Activated T-cell treated with anti-CD3 and anti-CD28 coated beads, Interleukin-2, amount 50 U/mL, for 4 hours (primary cell): Measurements from ENCODE around the gene TENM4. TPM values are rescaled to one million over a fixed set of nuclear protein-coding genes. Genes with fewer than 3 reads are reported as not detected.

ENCODE experiments used
- ATAC-seq, 2 donors: fragments of 200-7000 bp; cut with Tn5 transposase; one replicate each; pipeline ENCODE4 v1.10.0; 2021
- DNase-seq: peaks from one replicate; pipeline ENCODE4 v3.0.0-alpha.2; 2020
- H3K27me3 Mint-ChIP-seq: one replicate; pipeline ENCODE4 v1.8.0; 2021; ENCODE audit warnings: low read depth, mixed read lengths
- H3K36me3 Mint-ChIP-seq: one replicate; pipeline ENCODE4 v1.8.0; 2022; ENCODE audit warnings: mixed read lengths; ENCODE audit not compliant: insufficient read depth
- H3K4me1 Mint-ChIP-seq: one replicate; pipeline ENCODE4 v1.8.0; 2021; ENCODE audit warnings: low read depth, mixed read lengths
- H3K4me3 Mint-ChIP-seq: one replicate; pipeline ENCODE4 v1.8.0; 2021; ENCODE audit warnings: mild to moderate bottlenecking, moderate library complexity, mixed read lengths
- H3K9me3 Mint-ChIP-seq: one replicate; pipeline ENCODE4 v1.8.0; 2021; ENCODE audit warnings: mixed read lengths
- total RNA-seq, 3 donors: library from RNA; stranded (reverse); gene quantifications; one replicate each; pipeline ENCODE4 v1.2.1, GENCODE V29; 2021

The TENM4 gene
- total RNA-seq, 3 donors from 2014 or later = 0.10 to 0.30 TPM; not detected in 1

GRCh38 chr11:78759071-78759470 lies 681.8 kb downstream of the TENM4 start:
- DNase-seq (no peak), ATAC-seq (no peak)

GRCh38 chr11:78753297-78753696 lies 687.5 kb downstream of the TENM4 start:
- Mint-ChIP-seq H3K9me3 (no peaks in the 10 kb centered on the region), H3K4me1 (no peaks in the 10 kb centered on the region), H3K36me3 (no peaks in the 10 kb centered on the region), H3K27me3 (peaks cover 15% of the 10 kb centered on the region), H3K4me3 (no peak overlapping the region)
- ATAC-seq = no peak
- no peak for DNase-seq

More at GRCh38 chr11:78759071-78759470, 681.8 kb downstream of the TENM4 start:
- Mint-ChIP-seq H3K4me3 (no peak overlapping the region), H3K4me1 (no peaks in the 10 kb centered on the region), H3K36me3 (no peaks in the 10 kb centered on the region), H3K9me3 (no peaks in the 10 kb centered on the region), H3K27me3 (no peaks in the 10 kb centered on the region)

GRCh38 chr11:78752494-78752893 lies 688.3 kb downstream of the TENM4 start:
- DNase-seq (no peak), ATAC-seq (no peak)
- Mint-ChIP-seq H3K4me3 (no peak overlapping the region), H3K27me3 (peaks cover 15% of the 10 kb centered on the region), H3K36me3 (no peaks in the 10 kb centered on the region), H3K4me1 (no peaks in the 10 kb centered on the region), H3K9me3 (no peaks in the 10 kb centered on the region)

- no peaks in the 10 kb centered on the region for H3K36me3 Mint-ChIP-seq
- H3K4me1 Mint-ChIP-seq = no peaks in the 10 kb centered on the region
- DNase-seq (no peak), ATAC-seq (no peak)
- no peaks in the 10 kb centered on the region for H3K9me3 Mint-ChIP-seq
- H3K27me3 Mint-ChIP-seq = peaks cover 15% of the 10 kb centered on the region
- no peak overlapping the region for H3K4me3 Mint-ChIP-seq
Observed at GRCh38 chr11:78748918-78749690, 691.7 kb downstream of the TENM4 start.

GRCh38 chr11:78744949-78745348 lies 695.9 kb downstream of the TENM4 start:
- no peaks in the 10 kb centered on the region for H3K36me3 Mint-ChIP-seq
- ATAC-seq (no peak), DNase-seq (no peak)
- no peaks in the 10 kb centered on the region for H3K9me3 Mint-ChIP-seq
- no peaks in the 10 kb centered on the region for H3K4me1 Mint-ChIP-seq
- H3K27me3 Mint-ChIP-seq = peaks cover 5% of the 10 kb centered on the region
- no peak overlapping the region for H3K4me3 Mint-ChIP-seq

- no peak overlapping the region for H3K4me3 Mint-ChIP-seq
- no peaks in the 10 kb centered on the region for H3K36me3 Mint-ChIP-seq
- ATAC-seq = no peak
- peaks cover 3% of the 10 kb centered on the region for H3K27me3 Mint-ChIP-seq
- DNase-seq = no peak
- H3K9me3 Mint-ChIP-seq = no peaks in the 10 kb centered on the region
- H3K4me1 Mint-ChIP-seq = no peaks in the 10 kb centered on the region
Observed at GRCh38 chr11:78744202-78744601, 696.6 kb downstream of the TENM4 start.

- H3K36me3 Mint-ChIP-seq = no peaks in the 10 kb centered on the region
- H3K4me1 Mint-ChIP-seq = no peaks in the 10 kb centered on the region
- H3K27me3 Mint-ChIP-seq = no peaks in the 10 kb centered on the region
- H3K9me3 Mint-ChIP-seq = no peaks in the 10 kb centered on the region
- no peak for DNase-seq
- H3K4me3 Mint-ChIP-seq = no peak overlapping the region
- no peak for ATAC-seq
Observed at GRCh38 chr11:78742430-78742829, 698.4 kb downstream of the TENM4 start.

GRCh38 chr11:78741741-78742140 lies 699.1 kb downstream of the TENM4 start:
- Mint-ChIP-seq H3K36me3 (no peaks in the 10 kb centered on the region), H3K9me3 (no peaks in the 10 kb centered on the region), H3K27me3 (no peaks in the 10 kb centered on the region)

GRCh38 chr11:78740199-78741071 lies 700.4 kb downstream of the TENM4 start:
- DNase-seq = no peak
- no peak overlapping the region for H3K4me3 Mint-ChIP-seq

More at GRCh38 chr11:78741741-78742140, 699.1 kb downstream of the TENM4 start:
- DNase-seq (no peak), ATAC-seq (no peak)
- H3K4me1 Mint-ChIP-seq = no peaks in the 10 kb centered on the region
- H3K4me3 Mint-ChIP-seq = no peak overlapping the region

GRCh38 chr11:78737891-78738290 lies 702.9 kb downstream of the TENM4 start:
- Mint-ChIP-seq H3K36me3 (no peaks in the 10 kb centered on the region), H3K4me3 (no peak overlapping the region), H3K4me1 (no peaks in the 10 kb centered on the region), H3K27me3 (no peaks in the 10 kb centered on the region), H3K9me3 (no peaks in the 10 kb centered on the region)
- DNase-seq = no peak
- no peak for ATAC-seq

More at GRCh38 chr11:78740199-78741071, 700.4 kb downstream of the TENM4 start:
- ATAC-seq = no peak
- Mint-ChIP-seq H3K4me1 (no peaks in the 10 kb centered on the region), H3K9me3 (no peaks in the 10 kb centered on the region), H3K27me3 (no peaks in the 10 kb centered on the region), H3K36me3 (no peaks in the 10 kb centered on the region)

- no peak for ATAC-seq
- H3K27me3 Mint-ChIP-seq = peaks cover under 1% of the 10 kb centered on the region
- no peaks in the 10 kb centered on the region for H3K36me3 Mint-ChIP-seq
- H3K4me3 Mint-ChIP-seq = no peak overlapping the region
- H3K4me1 Mint-ChIP-seq = no peaks in the 10 kb centered on the region
- DNase-seq = no peak
- no peaks in the 10 kb centered on the region for H3K9me3 Mint-ChIP-seq
Observed at GRCh38 chr11:78737301-78737700, 703.5 kb downstream of the TENM4 start.

- no peaks in the 10 kb centered on the region for H3K9me3 Mint-ChIP-seq
- no peaks in the 10 kb centered on the region for H3K36me3 Mint-ChIP-seq
- H3K4me1 Mint-ChIP-seq = no peaks in the 10 kb centered on the region
- DNase-seq (no peak), ATAC-seq (no peak)
- peaks cover 2% of the 10 kb centered on the region for H3K27me3 Mint-ChIP-seq
- no peak overlapping the region for H3K4me3 Mint-ChIP-seq
Observed at GRCh38 chr11:78735711-78736110, 705.1 kb downstream of the TENM4 start.

GRCh38 chr11:78733031-78733430 lies 707.8 kb downstream of the TENM4 start:
- H3K4me3 Mint-ChIP-seq = no peak overlapping the region
- no peaks in the 10 kb centered on the region for H3K9me3 Mint-ChIP-seq

GRCh38 chr11:78732246-78732645 lies 708.6 kb downstream of the TENM4 start:
- no peak for ATAC-seq
- no peaks in the 10 kb centered on the region for H3K36me3 Mint-ChIP-seq
- no peak overlapping the region for H3K4me3 Mint-ChIP-seq
- H3K9me3 Mint-ChIP-seq = no peaks in the 10 kb centered on the region
- DNase-seq = no peak
- H3K4me1 Mint-ChIP-seq = no peaks in the 10 kb centered on the region
- peaks cover 2% of the 10 kb centered on the region for H3K27me3 Mint-ChIP-seq

More at GRCh38 chr11:78733031-78733430, 707.8 kb downstream of the TENM4 start:
- Mint-ChIP-seq H3K27me3 (peaks cover 2% of the 10 kb centered on the region), H3K36me3 (no peaks in the 10 kb centered on the region), H3K4me1 (no peaks in the 10 kb centered on the region)
- DNase-seq (no peak), ATAC-seq (no peak)
